Tongue (tissue), 2 donors: ENCODE data around the gene IPO11. TPM values are rescaled to one million over a fixed set of nuclear protein-coding genes. Genes with fewer than 3 reads are reported as not detected.

ENCODE experiments used
- DNase-seq: peaks from one replicate; pipeline ENCODE4 v3.0.0-alpha.2; 2015
- total RNA-seq: library from RNA; depleted of rRNA; stranded (reverse); fragments of >200 nt; gene quantifications from one replicate; pipeline ENCODE4 v1.2.3, GENCODE V29; 2014

Gene IPO11
- 38.9 TPM for total RNA-seq

GRCh38 chr5:62412549-62413329 is at the start of gene IPO11:
IPO11 (plus strand) TSS chr5:62412763; CDS start chr5:62437280, 24,517 bp downstream.
- peak; percentile 100 for DNase-seq

GRCh38 chr5:62369039-62369438 is 43.5 kb upstream of the IPO11 start:
- DNase-seq, result no peak

- no peak for DNase-seq
Measured at GRCh38 chr5:62371409-62371808, 41.2 kb upstream of the IPO11 start.

GRCh38 chr5:62372600-62372999 is 40.0 kb upstream of the IPO11 start:
- DNase-seq, result no peak

GRCh38 chr5:62373382-62373781 is 39.2 kb upstream of the IPO11 start:
- no peak for DNase-seq

GRCh38 chr5:62374090-62374489 is 38.5 kb upstream of the IPO11 start:
- no peak for DNase-seq

- DNase-seq, result no peak
Measured at GRCh38 chr5:62375627-62376026, 36.9 kb upstream of the IPO11 start.

GRCh38 chr5:62376064-62376463 is 36.5 kb upstream of the IPO11 start:
- DNase-seq, result no peak

GRCh38 chr5:62385131-62385530 is 27.4 kb upstream of the IPO11 start:
- DNase-seq, result no peak

- DNase-seq, result no peak
Measured at GRCh38 chr5:62385816-62386400, 26.7 kb upstream of the IPO11 start.

- no peak for DNase-seq
Measured at GRCh38 chr5:62386824-62387223, 25.7 kb upstream of the IPO11 start.

GRCh38 chr5:62395210-62395950 is 17.2 kb upstream of the IPO11 start:
- DNase-seq, result no peak

GRCh38 chr5:62403411-62404250 is 8.9 kb upstream of the IPO11 start, which contains the start of gene DIMT1:
DIMT1 (minus strand) TSS chr5:62403905; CDS start chr5:62403772, 133 bp downstream.
- peak; percentile 99 for DNase-seq

GRCh38 chr5:62413711-62414110 is 1.1 kb downstream of the IPO11 start:
- DNase-seq, result no peak

- DNase-seq, result no peak
Measured at GRCh38 chr5:62418462-62419076, 6.0 kb downstream of the IPO11 start.

- DNase-seq, result no peak
Measured at GRCh38 chr5:62419609-62420008, 7.0 kb downstream of the IPO11 start.

GRCh38 chr5:62421414-62421813 is 8.9 kb downstream of the IPO11 start:
- DNase-seq, result no peak

- DNase-seq, result no peak
Measured at GRCh38 chr5:62424763-62425162, 12.2 kb downstream of the IPO11 start.

- no peak for DNase-seq
Measured at GRCh38 chr5:62431735-62432620, 19.4 kb downstream of the IPO11 start.

- no peak for DNase-seq
Measured at GRCh38 chr5:62432621-62433064, 20.1 kb downstream of the IPO11 start.

GRCh38 chr5:62448528-62448927 is 36.0 kb downstream of the IPO11 start:
- DNase-seq, result no peak
